ENCODE measurements around the gene MAST3. TPM values are rescaled to one million over a fixed set of nuclear protein-coding genes. Genes with fewer than 3 reads are reported as not detected.

The MAST3 gene
- total and polyA plus RNA-seq, 4 donors, result 4.4 to 32.7 (median 23.4) TPM

DNA sequence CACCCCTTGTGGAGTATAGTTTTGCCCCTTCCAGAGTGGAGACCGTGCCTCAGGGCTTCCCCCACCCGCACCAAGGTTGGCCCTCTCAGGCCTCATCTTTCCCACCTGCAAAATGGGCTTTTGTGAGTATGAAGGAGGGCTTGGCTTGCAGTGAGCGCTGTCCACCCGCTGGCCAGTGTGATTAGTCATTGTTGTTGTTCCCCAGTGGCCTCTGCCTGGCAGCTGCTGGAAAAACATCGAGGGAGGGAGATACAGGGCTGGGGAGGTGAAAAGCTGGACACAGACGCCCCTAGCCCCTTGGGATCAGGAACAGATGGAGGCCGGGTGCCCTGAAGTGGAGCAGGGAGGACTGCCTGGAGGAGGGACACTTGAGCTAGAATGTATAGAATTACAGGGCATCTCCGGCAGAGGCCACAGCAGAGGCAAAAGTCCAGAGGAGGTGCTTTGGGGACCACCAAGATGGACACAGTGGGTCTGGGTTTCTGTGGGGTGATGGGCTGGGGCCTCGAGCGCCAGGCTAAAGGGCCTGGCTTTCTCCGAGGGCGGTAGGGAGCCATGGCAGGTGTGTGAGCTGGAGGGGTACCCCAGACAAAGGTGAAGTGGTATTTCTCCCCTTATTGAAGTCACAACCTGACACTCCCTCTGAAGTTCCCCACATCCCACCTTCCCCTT is 6.9 kb upstream of the MAST3 start:
- no peaks in the 10 kb centered on the region for H3K27me3 ChIP-seq (ENCODE audit: control insufficient read depth in 1 of 2, insufficient read depth in 2 of 2, low read length in 1 of 2)
- intact Hi-C loops (cut with DNase I), result no loop called here
- no peaks in the 10 kb centered on the region for H3K36me3 ChIP-seq (ENCODE audit: control insufficient read depth in 1 of 2, insufficient read depth in 2 of 2, low read length in 1 of 2)
- no peak overlapping the region for H3K4me3 ChIP-seq (ENCODE audit: low read length in 2 of 2)
- ATAC-seq (ENCODE audit: low FRiP score) (no peak), DNase-seq (no peak)
- WGBS, 2 donors, result 45 to 57% methylated on average over 11 to 12 of the region's 12 CpGs
- H3K9me3 ChIP-seq (ENCODE audit: control insufficient read depth, low read length), result no peaks in the 10 kb centered on the region
- no peak overlapping the region for H3K27ac ChIP-seq (ENCODE audit: low read depth in 1 of 2, low read length in 2 of 2)
- no peaks in the 10 kb centered on the region for H3K4me1 ChIP-seq (ENCODE audit: control insufficient read depth in 1 of 2, insufficient read depth in 2 of 2, low read length in 2 of 2)

DNA sequence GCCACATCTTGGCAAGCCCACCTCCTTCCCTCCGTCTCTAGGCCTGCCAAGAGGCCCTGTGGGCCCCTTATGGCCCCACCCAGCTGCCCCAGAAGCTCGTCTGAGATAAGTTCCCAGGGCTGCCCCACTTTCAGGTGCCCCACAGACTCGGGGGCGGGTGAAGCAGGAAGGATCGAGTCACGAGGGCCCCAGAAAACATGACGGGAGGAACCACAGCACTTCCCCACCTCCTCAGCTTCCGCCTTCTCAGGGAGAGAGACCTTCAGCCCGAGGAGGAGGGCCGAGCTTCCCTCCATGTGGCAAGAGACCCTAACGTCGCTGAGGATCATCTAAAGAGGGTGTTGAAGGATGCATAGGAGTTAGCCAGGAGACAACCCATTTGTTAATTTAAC is 6.4 kb upstream of the MAST3 start:
- no peak overlapping the region for H3K4me3 ChIP-seq (ENCODE audit: low read length in 2 of 2)
- intact Hi-C loops (cut with DNase I), result no loop called here

DNA sequence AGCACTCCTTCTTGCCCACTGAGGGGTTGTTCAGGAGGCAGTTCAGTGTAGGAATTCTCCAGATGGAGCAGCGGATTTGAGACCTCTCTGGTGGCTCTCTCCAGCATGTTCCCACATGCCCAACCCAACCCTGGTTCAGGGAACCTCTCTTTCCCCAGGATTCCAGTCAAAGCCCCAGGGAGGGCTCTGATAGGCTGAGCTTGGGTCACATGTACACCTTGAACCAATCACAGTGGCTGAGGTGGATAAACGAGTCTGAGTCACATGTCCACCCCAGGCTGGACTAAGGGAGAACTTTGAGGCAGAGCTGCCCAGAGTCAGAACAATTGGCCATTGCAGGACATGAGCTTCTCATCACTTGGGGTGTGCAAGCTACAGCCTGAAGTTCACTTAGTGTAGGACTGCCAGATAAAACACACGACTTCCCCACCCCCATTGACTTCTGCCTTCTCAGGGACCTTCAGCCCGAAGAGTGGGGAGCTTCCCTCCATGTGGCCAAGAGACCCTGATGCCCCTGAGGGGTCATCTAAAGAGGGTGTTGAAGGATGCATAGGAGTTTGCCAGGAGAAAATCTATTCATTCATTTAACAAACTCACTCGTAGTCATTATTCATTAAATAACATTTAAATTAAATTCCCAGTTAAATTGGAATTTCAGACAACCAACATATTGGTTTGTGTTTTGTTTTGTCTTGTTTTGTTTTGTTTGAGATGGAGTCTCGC is 4.0 kb upstream of the MAST3 start:
- Histone ChIP-seq H3K9me3 (ENCODE audit: control insufficient read depth, low read length) (no peaks in the 10 kb centered on the region), H3K27me3 (ENCODE audit: control insufficient read depth in 1 of 2, insufficient read depth in 2 of 2, low read length in 1 of 2) (no peaks in the 10 kb centered on the region), H3K36me3 (ENCODE audit: control insufficient read depth in 1 of 2, insufficient read depth in 2 of 2, low read length in 1 of 2) (no peaks in the 10 kb centered on the region), H3K27ac (ENCODE audit: low read depth in 1 of 2, low read length in 2 of 2) (no peak overlapping the region), H3K4me1 (ENCODE audit: control insufficient read depth in 1 of 2, insufficient read depth in 2 of 2, low read length in 2 of 2) (no peaks in the 10 kb centered on the region), H3K4me3 (ENCODE audit: low read length in 2 of 2) (no peak overlapping the region)
- ATAC-seq (ENCODE audit: low FRiP score), result no peak
- intact Hi-C loops (cut with DNase I), result no loop called here
- no peak for DNase-seq
- 63 to 65% methylated on average over 6 of the region's 6 CpGs for WGBS, 2 donors

More for the DNA sequence above, 6.4 kb upstream of the MAST3 start:
- Histone ChIP-seq H3K36me3 (ENCODE audit: control insufficient read depth in 1 of 2, insufficient read depth in 2 of 2, low read length in 1 of 2) (no peaks in the 10 kb centered on the region), H3K4me1 (ENCODE audit: control insufficient read depth in 1 of 2, insufficient read depth in 2 of 2, low read length in 2 of 2) (no peaks in the 10 kb centered on the region), H3K27me3 (ENCODE audit: control insufficient read depth in 1 of 2, insufficient read depth in 2 of 2, low read length in 1 of 2) (no peaks in the 10 kb centered on the region), H3K27ac (ENCODE audit: low read depth in 1 of 2, low read length in 2 of 2) (no peak overlapping the region), H3K9me3 (ENCODE audit: control insufficient read depth, low read length) (no peaks in the 10 kb centered on the region)
- DNase-seq (peak in 1 of 2 donors; percentile 84), ATAC-seq (ENCODE audit: low FRiP score) (peak; percentile 15)
- 75 to 77% methylated on average over 12 of the region's 12 CpGs for WGBS, 2 donors

DNA sequence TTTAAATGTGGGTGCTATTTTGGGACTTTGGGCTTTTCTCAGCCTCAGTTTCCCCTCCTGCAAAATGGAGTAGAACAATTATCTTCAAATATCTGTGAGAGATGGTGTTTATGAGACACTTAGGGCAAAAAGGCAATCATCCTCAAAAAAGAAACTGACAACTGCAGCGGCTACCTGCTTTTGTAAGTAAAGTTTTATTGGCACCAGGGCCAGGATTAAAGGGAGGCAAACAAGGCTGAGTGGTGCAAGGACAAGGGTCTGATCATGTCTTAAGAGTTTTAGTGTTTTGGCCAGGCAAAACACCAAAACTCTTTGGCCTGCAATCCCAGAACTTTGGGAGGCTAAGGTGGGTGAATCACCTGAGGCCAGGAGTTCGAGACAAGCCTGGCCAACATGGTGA is 1.3 kb upstream of the MAST3 start:
- no peak for ATAC-seq (ENCODE audit: low FRiP score)
- intact Hi-C loops (cut with DNase I), result no loop called here

DNA sequence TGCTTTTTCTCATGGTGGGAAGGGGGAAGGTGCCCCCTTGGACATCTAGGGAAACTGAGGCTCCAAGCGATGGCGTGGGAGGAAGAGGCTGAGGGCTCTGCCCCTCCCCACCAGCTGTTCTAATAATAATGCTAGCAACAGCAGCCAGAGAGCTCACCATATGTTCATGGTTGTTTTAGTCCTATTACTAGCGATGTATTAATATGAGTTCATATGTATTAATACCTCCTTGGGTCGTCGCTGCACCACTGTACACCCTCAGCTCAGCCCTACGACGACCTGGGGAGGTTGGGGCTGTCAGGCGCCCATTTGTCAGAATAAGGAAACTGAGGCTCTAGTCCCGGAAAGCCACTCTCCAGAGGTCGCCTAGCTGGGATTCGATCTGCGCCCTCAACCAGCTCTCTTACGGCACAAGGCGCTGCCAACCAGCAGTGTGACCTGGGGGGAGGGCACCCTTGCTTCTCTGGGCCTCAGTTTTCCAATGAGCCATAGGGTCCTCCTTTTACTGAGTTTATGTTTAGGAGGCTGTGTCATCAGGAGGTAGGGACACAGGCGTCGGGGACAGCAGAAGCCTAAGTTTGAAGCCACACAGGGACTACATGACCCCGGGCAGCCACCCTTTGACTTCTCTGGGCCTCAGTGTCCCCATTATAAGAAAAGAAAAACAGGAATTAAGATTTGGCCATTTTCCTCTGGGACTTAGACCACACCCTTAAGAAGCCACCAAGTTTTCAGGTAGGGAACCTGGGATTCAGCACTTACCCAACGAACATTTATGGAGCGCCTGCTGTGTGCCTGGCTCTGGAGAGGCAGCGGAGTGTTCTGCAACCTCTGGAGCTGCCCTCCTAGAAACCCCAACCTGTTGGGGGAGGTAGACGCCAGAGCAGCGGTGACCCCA is 664 bp downstream of the MAST3 start:
- no peaks in the 10 kb centered on the region for H3K27me3 ChIP-seq (ENCODE audit: control insufficient read depth in 1 of 2, insufficient read depth in 2 of 2, low read length in 1 of 2)
- H3K36me3 ChIP-seq (ENCODE audit: control insufficient read depth in 1 of 2, insufficient read depth in 2 of 2, low read length in 1 of 2), result no peaks in the 10 kb centered on the region
- peak overlapping the region; percentile 42 to 59 for H3K4me3 ChIP-seq (ENCODE audit: low read length in 2 of 2)
- intact Hi-C loops (cut with DNase I), result no loop called here
- H3K4me1 ChIP-seq (ENCODE audit: control insufficient read depth in 1 of 2, insufficient read depth in 2 of 2, low read length in 2 of 2), result peaks cover 0 to 2% of the 10 kb centered on the region in 2 donors
- DNase-seq, result peak in 1 of 2 donors; percentile 64
- no peaks in the 10 kb centered on the region for H3K9me3 ChIP-seq (ENCODE audit: control insufficient read depth, low read length)
- no peak overlapping the region for H3K27ac ChIP-seq (ENCODE audit: low read depth in 1 of 2, low read length in 2 of 2)
- WGBS, 2 donors, result 38% methylated on average over 22 of the region's 22 CpGs
- ATAC-seq (ENCODE audit: low FRiP score), result no peak

More for the DNA sequence above, 1.3 kb upstream of the MAST3 start:
- Histone ChIP-seq H3K27me3 (ENCODE audit: control insufficient read depth in 1 of 2, insufficient read depth in 2 of 2, low read length in 1 of 2) (no peaks in the 10 kb centered on the region), H3K4me1 (ENCODE audit: control insufficient read depth in 1 of 2, insufficient read depth in 2 of 2, low read length in 2 of 2) (no peaks in the 10 kb centered on the region), H3K9me3 (ENCODE audit: control insufficient read depth, low read length) (no peaks in the 10 kb centered on the region), H3K36me3 (ENCODE audit: control insufficient read depth in 1 of 2, insufficient read depth in 2 of 2, low read length in 1 of 2) (no peaks in the 10 kb centered on the region), H3K27ac (ENCODE audit: low read depth in 1 of 2, low read length in 2 of 2) (no peak overlapping the region), H3K4me3 (ENCODE audit: low read length in 2 of 2) (no peak overlapping the region)
- WGBS, 2 donors, result 94 to 97% methylated on average over 2 of the region's 2 CpGs
- DNase-seq, result no peak

DNA sequence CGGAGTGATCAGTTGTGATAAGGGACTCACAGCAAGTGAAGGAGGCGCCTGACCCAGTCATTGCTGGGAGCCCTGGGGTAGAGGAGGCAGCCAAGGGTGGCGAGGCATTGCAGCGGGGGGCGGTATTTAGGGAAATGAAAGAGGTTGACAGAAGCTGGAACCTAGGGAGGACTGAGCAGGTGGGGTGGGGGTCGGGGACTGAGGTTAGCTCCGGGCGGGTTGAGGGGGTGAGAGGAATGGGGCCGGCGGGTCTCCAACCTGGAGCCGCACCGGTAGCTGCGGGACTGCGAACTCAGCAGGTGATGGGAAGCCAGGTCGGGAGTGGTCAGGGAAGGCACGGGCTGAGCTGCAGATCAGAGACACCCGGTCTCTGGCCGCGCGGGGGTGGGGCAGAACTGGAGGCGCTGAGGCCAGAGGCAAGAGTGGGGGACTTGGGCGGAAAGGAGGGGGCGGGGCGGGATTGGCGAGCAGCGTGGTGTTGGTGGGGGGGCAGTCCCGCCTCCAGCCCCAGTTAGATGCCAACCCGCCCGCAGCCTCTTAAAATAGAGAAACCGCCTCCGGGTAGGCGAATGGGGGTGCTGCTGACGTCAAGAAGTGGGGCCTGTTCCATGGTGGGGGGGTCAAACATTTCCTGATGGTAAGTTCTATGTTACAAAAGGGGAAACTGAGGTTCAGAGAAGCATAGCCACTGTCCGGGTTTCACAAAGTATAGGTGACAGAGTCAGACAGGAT is 1.5 kb downstream of the MAST3 start:
- intact Hi-C loops (cut with DNase I), result no loop called here
- peaks cover 0 to 2% of the 10 kb centered on the region in 2 donors for H3K4me1 ChIP-seq (ENCODE audit: control insufficient read depth in 1 of 2, insufficient read depth in 2 of 2, low read length in 2 of 2)
- H3K9me3 ChIP-seq (ENCODE audit: control insufficient read depth, low read length), result no peaks in the 10 kb centered on the region
- no peak overlapping the region for H3K27ac ChIP-seq (ENCODE audit: low read depth in 1 of 2, low read length in 2 of 2)
- peak overlapping the region in 1 of 2 donors; percentile 10 for H3K4me3 ChIP-seq (ENCODE audit: low read length in 2 of 2)
- no peaks in the 10 kb centered on the region for H3K36me3 ChIP-seq (ENCODE audit: control insufficient read depth in 1 of 2, insufficient read depth in 2 of 2, low read length in 1 of 2)
- DNase-seq (no peak), ATAC-seq (ENCODE audit: low FRiP score) (no peak)
- 5 to 7% methylated on average over 34 of the region's 34 CpGs for WGBS, 2 donors
- no peaks in the 10 kb centered on the region for H3K27me3 ChIP-seq (ENCODE audit: control insufficient read depth in 1 of 2, insufficient read depth in 2 of 2, low read length in 1 of 2)

DNA sequence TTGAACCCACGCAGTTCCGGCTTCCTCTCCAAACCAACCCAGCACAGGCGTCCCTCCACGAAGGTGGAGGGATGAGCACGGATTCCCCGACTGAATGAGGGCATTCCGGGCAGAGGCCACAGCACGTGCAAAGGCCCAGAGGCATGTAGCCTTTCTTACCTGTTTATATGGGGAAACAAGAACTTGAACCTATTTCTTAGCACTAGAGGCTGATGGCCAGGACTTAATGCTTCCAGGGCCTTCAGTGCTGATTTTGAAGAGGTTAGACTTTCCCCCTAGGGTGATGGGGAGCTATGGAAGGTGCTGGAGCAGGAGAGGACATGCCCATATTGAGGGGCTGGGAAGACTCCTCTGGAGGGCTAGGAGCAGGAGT is 2.0 kb downstream of the MAST3 start:
- no peaks in the 10 kb centered on the region for H3K9me3 ChIP-seq (ENCODE audit: control insufficient read depth, low read length)
- WGBS, 2 donors, result 90 to 91% methylated on average over 8 of the region's 8 CpGs
- H3K4me1 ChIP-seq (ENCODE audit: control insufficient read depth in 1 of 2, insufficient read depth in 2 of 2, low read length in 2 of 2), result peaks cover 0 to 2% of the 10 kb centered on the region in 2 donors
- H3K27me3 ChIP-seq (ENCODE audit: control insufficient read depth in 1 of 2, insufficient read depth in 2 of 2, low read length in 1 of 2), result no peaks in the 10 kb centered on the region
- DNase-seq, result no peak
- intact Hi-C loops (cut with DNase I), result no loop called here
- no peak for ATAC-seq (ENCODE audit: low FRiP score)
- no peaks in the 10 kb centered on the region for H3K36me3 ChIP-seq (ENCODE audit: control insufficient read depth in 1 of 2, insufficient read depth in 2 of 2, low read length in 1 of 2)
- H3K27ac ChIP-seq (ENCODE audit: low read depth in 1 of 2, low read length in 2 of 2), result no peak overlapping the region
- no peak overlapping the region for H3K4me3 ChIP-seq (ENCODE audit: low read length in 2 of 2)

DNA sequence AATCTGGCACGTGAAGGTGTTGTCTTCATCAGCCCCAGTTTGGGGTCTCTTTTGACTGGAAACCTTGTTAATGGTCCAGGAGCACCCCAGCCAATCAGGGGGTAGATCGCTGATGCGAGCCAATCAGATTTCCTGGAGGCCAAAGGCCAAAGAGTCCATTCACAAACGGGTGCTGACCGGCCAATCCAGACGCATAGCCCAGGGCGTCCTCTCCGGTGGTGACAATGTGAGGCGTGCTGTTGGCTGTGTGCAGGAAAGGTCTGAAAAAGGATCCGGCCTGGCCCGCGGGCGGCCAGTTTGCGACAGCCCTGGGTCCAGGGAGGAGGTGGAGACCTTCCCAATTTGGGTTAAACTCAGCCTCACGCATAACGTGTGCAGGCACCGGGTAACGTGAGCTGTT is 3.1 kb downstream of the MAST3 start:
- Histone ChIP-seq H3K4me1 (ENCODE audit: control insufficient read depth in 1 of 2, insufficient read depth in 2 of 2, low read length in 2 of 2) (peaks cover 0 to 2% of the 10 kb centered on the region in 2 donors), H3K4me3 (ENCODE audit: low read length in 2 of 2) (no peak overlapping the region), H3K9me3 (ENCODE audit: control insufficient read depth, low read length) (no peaks in the 10 kb centered on the region), H3K36me3 (ENCODE audit: control insufficient read depth in 1 of 2, insufficient read depth in 2 of 2, low read length in 1 of 2) (no peaks in the 10 kb centered on the region), H3K27me3 (ENCODE audit: control insufficient read depth in 1 of 2, insufficient read depth in 2 of 2, low read length in 1 of 2) (no peaks in the 10 kb centered on the region), H3K27ac (ENCODE audit: low read depth in 1 of 2, low read length in 2 of 2) (no peak overlapping the region)
- 75 to 77% methylated on average over 18 of the region's 18 CpGs for WGBS, 2 donors
- ATAC-seq (ENCODE audit: low FRiP score) (no peak), DNase-seq (no peak)
- intact Hi-C loops (cut with DNase I), result no loop called here

Measured in aorta (tissue), 5 donors.